Measurements from ENCODE around the gene PLSCR4. TPM values are rescaled to one million over a fixed set of nuclear protein-coding genes. Genes with fewer than 3 reads are reported as not detected.

Gene PLSCR4
- total and polyA plus RNA-seq, 4 experiments from 2014 or later: not detected

- no peak overlapping the region for H3K27ac ChIP-seq (ENCODE audit: low read depth, low read length)
- H3K27me3 ChIP-seq (ENCODE audit: insufficient read depth, low read length): no peaks in the 10 kb centered on the region
- no peaks in the 10 kb centered on the region for H3K9me3 ChIP-seq (ENCODE audit: control insufficient read depth in 1 of 2, low read length in 2 of 2)
- H3K4me3 ChIP-seq (ENCODE audit: low read length in 2 of 2): no peak overlapping the region
- ChIA-PET CTCF (ENCODE audit: partially characterized antibody) (no interaction called here), POLR2A (ENCODE audit: partially characterized antibody) (no interaction called here)
- Mint-ChIP-seq H3K9me3 (peaks cover 0 to 2% (median 0%) of the 10 kb centered on the region in 8 donors), H3K4me1 (no peaks in the 10 kb centered on the region), H3K27me3 (peaks cover 0 to 3% of the 10 kb centered on the region in 2 donors), H3K36me3 (no peaks in the 10 kb centered on the region), H3K4me3 (no peak overlapping the region), H3K27ac (no peak overlapping the region)
- no peak for DNase-seq
- no peaks in the 10 kb centered on the region for H3K36me3 ChIP-seq (ENCODE audit: insufficient read depth, low read length)
- H3K4me1 ChIP-seq (ENCODE audit: insufficient read depth, low read length): no peaks in the 10 kb centered on the region
- intact Hi-C loops (cut with micrococcal nuclease): no loop called here
Measured at GRCh38 chr3:146172586-146172985, 78.3 kb downstream of the PLSCR4 start.

- no peak overlapping the region for H3K4me3 Mint-ChIP-seq
- peaks cover 0 to 2% (median 0%) of the 10 kb centered on the region in 8 donors for H3K9me3 Mint-ChIP-seq
- intact Hi-C loops (cut with micrococcal nuclease): no loop called here
- Histone ChIP-seq H3K27me3 (ENCODE audit: insufficient read depth, low read length) (no peaks in the 10 kb centered on the region), H3K36me3 (ENCODE audit: insufficient read depth, low read length) (no peaks in the 10 kb centered on the region), H3K4me3 (ENCODE audit: low read length in 2 of 2) (no peak overlapping the region), H3K9me3 (ENCODE audit: control insufficient read depth in 1 of 2, low read length in 2 of 2) (no peaks in the 10 kb centered on the region), H3K27ac (ENCODE audit: low read depth, low read length) (no peak overlapping the region), H3K4me1 (ENCODE audit: insufficient read depth, low read length) (no peaks in the 10 kb centered on the region)
- ChIA-PET POLR2A (ENCODE audit: partially characterized antibody) (no interaction called here), CTCF (ENCODE audit: partially characterized antibody) (no interaction called here)
- no peak overlapping the region for H3K27ac Mint-ChIP-seq
- H3K36me3 Mint-ChIP-seq: no peaks in the 10 kb centered on the region
- H3K27me3 Mint-ChIP-seq: peaks cover 0 to 5% of the 10 kb centered on the region in 2 donors
- DNase-seq: no peak
- no peaks in the 10 kb centered on the region for H3K4me1 Mint-ChIP-seq
Measured at GRCh38 chr3:146170591-146170990, 80.3 kb downstream of the PLSCR4 start.

GRCh38 chr3:146169891-146170290, 81.0 kb downstream of the PLSCR4 start:
- Histone ChIP-seq H3K27me3 (ENCODE audit: insufficient read depth, low read length) (no peaks in the 10 kb centered on the region), H3K9me3 (ENCODE audit: control insufficient read depth in 1 of 2, low read length in 2 of 2) (no peaks in the 10 kb centered on the region), H3K4me3 (ENCODE audit: low read length in 2 of 2) (no peak overlapping the region), H3K27ac (ENCODE audit: low read depth, low read length) (no peak overlapping the region), H3K36me3 (ENCODE audit: insufficient read depth, low read length) (no peaks in the 10 kb centered on the region), H3K4me1 (ENCODE audit: insufficient read depth, low read length) (no peaks in the 10 kb centered on the region)
- no peaks in the 10 kb centered on the region for H3K36me3 Mint-ChIP-seq
- H3K27me3 Mint-ChIP-seq: peaks cover 0 to 11% of the 10 kb centered on the region in 2 donors
- DNase-seq: no peak
- intact Hi-C loops (cut with micrococcal nuclease): no loop called here
- no peaks in the 10 kb centered on the region for H3K4me1 Mint-ChIP-seq
- H3K27ac Mint-ChIP-seq: no peak overlapping the region
- no peak overlapping the region for H3K4me3 Mint-ChIP-seq
- ChIA-PET POLR2A (ENCODE audit: partially characterized antibody) (no interaction called here), CTCF (ENCODE audit: partially characterized antibody) (no interaction called here)
- peaks cover 0 to 2% (median 0%) of the 10 kb centered on the region in 8 donors for H3K9me3 Mint-ChIP-seq

GRCh38 chr3:146166826-146167225, 84.1 kb downstream of the PLSCR4 start:
- Histone ChIP-seq H3K27ac (ENCODE audit: low read depth, low read length) (no peak overlapping the region), H3K4me1 (ENCODE audit: insufficient read depth, low read length) (no peaks in the 10 kb centered on the region), H3K36me3 (ENCODE audit: insufficient read depth, low read length) (no peaks in the 10 kb centered on the region), H3K9me3 (ENCODE audit: control insufficient read depth in 1 of 2, low read length in 2 of 2) (no peaks in the 10 kb centered on the region), H3K27me3 (ENCODE audit: insufficient read depth, low read length) (peaks cover 4% of the 10 kb centered on the region), H3K4me3 (ENCODE audit: low read length in 2 of 2) (no peak overlapping the region)
- Mint-ChIP-seq H3K4me1 (peaks cover 0 to 6% (median 0%) of the 10 kb centered on the region in 4 donors), H3K4me3 (no peak overlapping the region), H3K9me3 (peaks cover 0 to 4% (median 2%) of the 10 kb centered on the region in 8 donors), H3K27ac (no peak overlapping the region), H3K36me3 (no peaks in the 10 kb centered on the region), H3K27me3 (peaks cover 11 to 21% of the 10 kb centered on the region in 2 donors)
- intact Hi-C loops (cut with micrococcal nuclease): no loop called here
- ChIA-PET CTCF (ENCODE audit: partially characterized antibody) (interaction anchor here (1.5 kb wide), 1 partner anchor 11 kb away, joined by 4 read pairs; no protein-coding TSS in a partner anchor), POLR2A (ENCODE audit: partially characterized antibody) (no interaction called here)
- DNase-seq: no peak

- ChIA-PET POLR2A (ENCODE audit: partially characterized antibody) (no interaction called here), CTCF (ENCODE audit: partially characterized antibody) (interaction anchor here (1.1 to 1.5 kb wide), 2 partner anchors 10 to 23 kb away, joined by 4 read pairs; no protein-coding TSS in a partner anchor)
- intact Hi-C loops (cut with micrococcal nuclease): no loop called here
- no peaks in the 10 kb centered on the region for H3K36me3 ChIP-seq (ENCODE audit: insufficient read depth, low read length)
- Mint-ChIP-seq H3K9me3 (peaks cover 0 to 4% (median 2%) of the 10 kb centered on the region in 8 donors), H3K36me3 (no peaks in the 10 kb centered on the region), H3K27ac (no peak overlapping the region), H3K4me1 (peaks cover 0 to 10% (median 3%) of the 10 kb centered on the region in 4 donors), H3K27me3 (peaks cover 15 to 25% of the 10 kb centered on the region in 2 donors), H3K4me3 (no peak overlapping the region)
- peaks cover 4% of the 10 kb centered on the region for H3K27me3 ChIP-seq (ENCODE audit: insufficient read depth, low read length)
- H3K4me3 ChIP-seq (ENCODE audit: low read length in 2 of 2): no peak overlapping the region
- DNase-seq: no peak
- no peak overlapping the region for H3K27ac ChIP-seq (ENCODE audit: low read depth, low read length)
- no peaks in the 10 kb centered on the region for H3K9me3 ChIP-seq (ENCODE audit: control insufficient read depth in 1 of 2, low read length in 2 of 2)
- H3K4me1 ChIP-seq (ENCODE audit: insufficient read depth, low read length): no peaks in the 10 kb centered on the region
Measured at GRCh38 chr3:146166415-146166821, 84.5 kb downstream of the PLSCR4 start.

DNA sequence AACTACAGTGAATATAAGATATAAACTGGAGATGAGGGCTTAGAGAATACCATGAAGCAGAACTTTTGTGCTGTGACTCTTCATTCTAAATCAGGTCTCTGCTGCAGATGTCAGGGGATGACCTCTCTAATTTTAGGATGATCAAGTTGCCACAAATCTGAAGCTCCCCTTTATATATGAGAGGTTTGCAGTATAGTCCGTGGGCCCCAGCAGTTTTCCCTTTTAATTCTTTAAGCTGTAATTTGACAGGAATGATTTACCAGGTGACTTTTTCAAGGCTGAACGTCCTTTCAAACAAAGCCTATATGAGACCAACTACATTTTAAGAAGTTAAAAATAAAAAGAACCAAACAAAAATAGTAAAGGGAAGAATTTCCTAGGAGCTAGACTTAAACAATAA, 85.0 kb downstream of the PLSCR4 start:
- H3K9me3 ChIP-seq (ENCODE audit: control insufficient read depth in 1 of 2, low read length in 2 of 2): no peaks in the 10 kb centered on the region
- no peak overlapping the region for H3K4me3 ChIP-seq (ENCODE audit: low read length in 2 of 2)
- H3K27me3 ChIP-seq (ENCODE audit: insufficient read depth, low read length): peaks cover 4% of the 10 kb centered on the region
- intact Hi-C loops (cut with micrococcal nuclease): no loop called here
- Mint-ChIP-seq H3K27me3 (peaks cover 15 to 25% of the 10 kb centered on the region in 2 donors), H3K4me1 (peaks cover 0 to 12% (median 4%) of the 10 kb centered on the region in 4 donors), H3K9me3 (peaks cover 0 to 4% (median 1%) of the 10 kb centered on the region in 8 donors), H3K27ac (no peak overlapping the region), H3K36me3 (no peaks in the 10 kb centered on the region), H3K4me3 (no peak overlapping the region)
- ChIA-PET CTCF (ENCODE audit: partially characterized antibody) (interaction anchor here (1.1 to 1.5 kb wide), 2 partner anchors 10 to 24 kb away, joined by 4 read pairs; no protein-coding TSS in a partner anchor), POLR2A (ENCODE audit: partially characterized antibody) (no interaction called here)
- no peak for DNase-seq
- no peaks in the 10 kb centered on the region for H3K4me1 ChIP-seq (ENCODE audit: insufficient read depth, low read length)
- H3K36me3 ChIP-seq (ENCODE audit: insufficient read depth, low read length): no peaks in the 10 kb centered on the region
- H3K27ac ChIP-seq (ENCODE audit: low read depth, low read length): no peak overlapping the region

GRCh38 chr3:146164971-146165769, 85.7 kb downstream of the PLSCR4 start:
- peaks cover 0 to 4% (median 1%) of the 10 kb centered on the region in 8 donors for H3K9me3 Mint-ChIP-seq
- no peaks in the 10 kb centered on the region for H3K36me3 Mint-ChIP-seq
- no peaks in the 10 kb centered on the region for H3K36me3 ChIP-seq (ENCODE audit: insufficient read depth, low read length)
- ChIA-PET POLR2A (ENCODE audit: partially characterized antibody) (no interaction called here), CTCF (ENCODE audit: partially characterized antibody) (interaction anchor here (1.1 to 1.5 kb wide), 2 partner anchors 9 to 24 kb away, joined by 4 read pairs; no protein-coding TSS in a partner anchor)
- H3K4me1 Mint-ChIP-seq: peaks cover 3 to 16% (median 6%) of the 10 kb centered on the region in 4 donors
- H3K27me3 ChIP-seq (ENCODE audit: insufficient read depth, low read length): peaks cover 4% of the 10 kb centered on the region
- H3K4me3 ChIP-seq (ENCODE audit: low read length in 2 of 2): no peak overlapping the region
- DNase-seq: no peak
- H3K27ac Mint-ChIP-seq: no peak overlapping the region
- H3K27me3 Mint-ChIP-seq: peaks cover 18 to 28% of the 10 kb centered on the region in 2 donors
- intact Hi-C loops (cut with micrococcal nuclease): no loop called here
- H3K4me3 Mint-ChIP-seq: no peak overlapping the region
- no peaks in the 10 kb centered on the region for H3K4me1 ChIP-seq (ENCODE audit: insufficient read depth, low read length)
- no peaks in the 10 kb centered on the region for H3K9me3 ChIP-seq (ENCODE audit: control insufficient read depth in 1 of 2, low read length in 2 of 2)
- no peak overlapping the region for H3K27ac ChIP-seq (ENCODE audit: low read depth, low read length)
